GM18508 (cell line): Measurements from ENCODE around the gene RAB23.

ENCODE experiments used
- ATAC-seq: cut with Tn5 transposase; IDR thresholded peaks from one replicate; pipeline ENCODE4 v1.9.1; 2021; ENCODE audit warnings: moderate number of reproducible peaks; ENCODE audit not compliant: insufficient read depth, unreplicated experiment

The RAB23 gene

GRCh38 chr6:57142178-57142525 is 80.0 kb downstream of the RAB23 start:
- ATAC-seq = no peak

DNA sequence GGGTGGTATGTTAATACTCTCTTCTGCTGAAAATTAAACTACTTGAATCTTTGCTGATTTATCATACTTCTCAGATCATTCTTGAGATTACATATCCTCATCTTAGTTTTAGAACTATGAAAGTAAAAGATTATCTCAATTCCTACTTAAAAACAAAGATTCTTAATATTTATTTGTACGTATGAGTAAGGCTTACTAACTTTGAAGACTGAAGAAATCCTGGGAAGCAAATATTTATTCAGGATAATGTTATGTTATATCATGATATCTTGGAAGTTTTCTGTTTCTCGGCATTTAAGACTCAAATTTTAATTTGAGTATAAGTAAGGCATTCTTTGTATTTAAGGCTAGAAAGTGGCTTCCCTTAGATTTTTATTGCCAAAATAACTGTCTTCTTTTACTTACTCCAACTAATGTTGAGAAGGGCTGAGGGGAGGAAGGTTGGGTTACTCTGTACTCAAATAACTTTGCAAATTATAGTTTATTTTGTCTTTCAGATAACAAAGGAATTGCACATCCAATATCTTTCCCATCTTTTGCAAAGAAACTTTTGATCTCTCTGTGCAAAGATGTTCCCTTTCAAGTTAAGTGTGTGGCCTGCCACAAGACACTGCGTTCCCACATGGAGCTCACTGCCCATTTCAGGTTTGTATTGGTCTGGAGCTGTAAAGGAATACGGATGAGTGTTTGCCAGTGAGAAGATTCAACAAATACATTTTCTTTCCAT is 80.5 kb downstream of the RAB23 start:
- ATAC-seq = no peak

DNA sequence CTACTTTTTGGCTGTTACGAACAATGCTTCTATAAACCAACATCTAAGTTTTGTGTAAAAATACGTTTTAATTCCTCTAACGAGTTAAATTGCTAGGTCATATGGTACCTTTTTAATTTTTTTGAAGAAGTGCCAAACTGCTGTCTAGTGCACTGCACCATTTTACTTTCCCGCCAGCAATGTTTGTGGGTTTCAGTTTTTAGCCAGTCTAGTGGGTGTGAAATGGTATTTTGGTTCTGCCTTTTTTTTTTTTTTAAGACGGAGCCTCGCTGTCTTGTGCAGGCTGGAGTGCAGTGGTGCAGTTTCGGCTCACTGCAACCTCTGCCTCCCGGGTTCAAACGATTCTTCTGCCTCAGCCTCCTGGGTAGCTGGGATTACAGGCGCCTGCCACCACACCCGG is 84.1 kb downstream of the RAB23 start:
- no peak for ATAC-seq

DNA sequence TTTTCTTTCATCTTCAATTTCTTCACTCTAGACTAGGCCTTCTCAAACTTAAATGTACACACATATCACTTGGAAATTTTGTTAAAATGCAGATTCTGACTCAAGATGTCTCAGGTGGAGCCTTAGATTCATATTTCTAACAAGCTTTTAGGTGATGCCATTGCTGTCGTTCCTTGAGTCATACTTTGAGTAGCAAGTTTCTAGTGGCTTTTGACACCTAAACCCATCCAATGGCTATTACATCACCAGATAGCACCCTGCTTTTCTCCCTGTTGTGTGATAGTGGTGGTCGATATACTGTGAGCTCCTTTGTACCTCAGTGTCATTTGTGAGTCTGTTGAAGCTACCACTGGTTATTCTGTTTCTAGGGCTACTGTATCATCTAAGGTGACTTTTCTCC is 84.8 kb downstream of the RAB23 start:
- no peak for ATAC-seq
